K562 (cell line): ENCODE results near the gene VDR. TPM values are rescaled to one million over a fixed set of nuclear protein-coding genes. Genes with fewer than 3 reads are reported as not detected.

ENCODE experiments used
- ATAC-seq: fragments of 200-7000 bp; cut with Tn5 transposase; 3 replicates; pipeline ENCODE4 v1.9.1; 2020; ENCODE audit warnings: moderate library complexity
- BruUV-seq: library from RNA; stranded (reverse); fragments of 400-500 nt; replicated peaks from 2 replicates; lab custom pipeline; 2021; lab: Mats Ljungman, UMichigan
- CTCF ChIA-PET: fragments of 300-600 bp; formaldehyde crosslinking; extraction: SDS; loops from one replicate; lab custom pipeline; 2021; ENCODE audit warnings: low intra/inter-chr PET ratio; lab: Yijun Ruan, JAX
- POLR2A ChIA-PET: fragments of 300-600, 350-650 bp; sonication (Branson Sonifier 250); formaldehyde crosslinking; extraction: SDS; loops from one replicate; lab custom pipeline; 2021; ENCODE audit warnings: antibody characterized with exemption, inconsistent platforms; lab: Yijun Ruan, JAX
- DNase-seq, 4 experiments: peaks; one replicate each; pipeline versions ENCODE4 v3.0.0 to v3.0.0-alpha.2; 2011 to 2018; ENCODE audit warnings: low spot score in 3 of 4, mixed read lengths in 3 of 4; ENCODE audit errors: extremely low read depth in 1 of 4
- FAIRE-seq: peaks from 2 replicates; lab custom pipeline; 2011; peaks lifted over from hg19 to GRCh38; lab: Jason Lieb, UNC
- H2AFZ ChIP-seq: 2 replicates; pipeline ENCODE4 v1.6.0; 2011; ENCODE audit warnings: low read depth, low read length, control low read depth, inconsistent platforms
- H3K27ac ChIP-seq: fragments of 200-600 bp; 3 replicates; pipeline ENCODE4 v1.8.0; 2011; ENCODE audit warnings: low read depth, mild to moderate bottlenecking, control low read depth, inconsistent platforms, low read length, moderate library complexity, mixed read lengths; ENCODE audit errors: extremely low read depth
- H3K27me3 ChIP-seq, 2 experiments: fragments of 300-600 bp in 1 of 2; 2 replicates in 1 of 2; 3 replicates in 1 of 2; pipeline versions ENCODE4 v1.6.0 to v1.8.0; 2011; ENCODE audit warnings: inconsistent platforms in 2 of 2, low read length in 2 of 2, mild to moderate bottlenecking in 1 of 2, mixed read lengths in 1 of 2, moderate library complexity in 1 of 2; ENCODE audit not compliant: control insufficient read depth in 2 of 2, insufficient read depth in 2 of 2
- H3K36me3 ChIP-seq: fragments of 300-600 bp; 3 replicates; pipeline ENCODE4 v1.8.0; 2011; ENCODE audit warnings: mild to moderate bottlenecking, low read length, inconsistent platforms; ENCODE audit not compliant: control insufficient read depth, insufficient read depth
- H3K4me1 ChIP-seq, 2 experiments: fragments of 200-600 bp in 1 of 2; replicated peaks in 1 of 2; 2 replicates in 1 of 2; 3 replicates in 1 of 2; pipeline versions ENCODE4 v1.5.1 to v1.8.0; 2011; ENCODE audit warnings: inconsistent platforms in 2 of 2, low read length in 2 of 2, mild to moderate bottlenecking in 1 of 2, mixed read lengths in 1 of 2, moderate library complexity in 1 of 2; ENCODE audit not compliant: control insufficient read depth in 2 of 2, insufficient read depth in 2 of 2
- H3K4me2 ChIP-seq: 2 replicates; pipeline ENCODE4 v1.6.1; 2011; ENCODE audit warnings: low read length, control low read depth, inconsistent platforms, mixed read lengths; ENCODE audit not compliant: insufficient read depth
- H3K4me3 ChIP-seq: fragments of 200-600 bp; sonication (generic), shearing (Covaris generic); 2 replicates; pipeline ENCODE4 v1.5.1; 2016; ENCODE audit warnings: control low read depth, inconsistent platforms
- H3K79me2 ChIP-seq: fragments of 200-600 bp; 3 replicates; pipeline ENCODE4 v1.8.0; 2011; ENCODE audit warnings: low read length, inconsistent platforms; ENCODE audit not compliant: control insufficient read depth, insufficient read depth
- H3K9ac ChIP-seq, 2 experiments: 2 replicates each; pipeline versions ENCODE4 v1.6.0 to v1.6.1; 2011; ENCODE audit warnings: low read depth in 2 of 2, low read length in 2 of 2, control low read depth in 1 of 2, inconsistent platforms in 1 of 2, mild to moderate bottlenecking in 1 of 2, mixed read lengths in 1 of 2; ENCODE audit not compliant: insufficient read depth in 1 of 2
- H3K9me1 ChIP-seq: one replicate; pipeline ENCODE4 v1.6.0; 2011; ENCODE audit warnings: inconsistent platforms, mild to moderate bottlenecking, low read length, moderate library complexity; ENCODE audit not compliant: control insufficient read depth, insufficient read depth
- H3K9me3 ChIP-seq: replicated peaks from 2 replicates; pipeline ENCODE4 v1.5.1; 2011; ENCODE audit warnings: low read depth, low read length, inconsistent platforms; ENCODE audit not compliant: control insufficient read depth, insufficient read depth
- H4K20me1 ChIP-seq: replicated peaks from 2 replicates; pipeline ENCODE4 v1.6.1; 2011; ENCODE audit warnings: low read length, inconsistent platforms, mixed read lengths; ENCODE audit not compliant: control insufficient read depth, insufficient read depth
- CEBPB ChIP-seq: fragments of 450-650 bp; IDR thresholded peaks from 2 replicates; pipeline ENCODE4 v1.6.1; 2016; ENCODE audit warnings: missing genetic modification characterization, missing compliant biosample characterization
- PHB ChIP-seq: fragments of 250-450 bp; sonication (Bioruptor Pico); IDR thresholded peaks from 2 replicates; pipeline ENCODE4 v1.5.0; 2021
- PHF21A ChIP-seq: fragments of 450-650 bp; IDR thresholded peaks from 2 replicates; pipeline ENCODE4 v1.6.1; 2017; ENCODE audit warnings: low read depth, borderline replicate concordance
- TFAP4 ChIP-seq: sonication (generic); formaldehyde crosslinking; IDR thresholded peaks from 2 replicates; pipeline ENCODE4 v1.8.0; 2022; ENCODE audit warnings: missing genetic modification reagents, mild to moderate bottlenecking, moderate library complexity, borderline replicate concordance
- whole genome bisulfite sequencing: fragments of 100-300 bp; shearing (Covaris generic); methylation state at CpG from one replicate; pipeline ENCODE4 v1.1.6; 2016; ENCODE audit warnings: low coverage, mixed read lengths; ENCODE audit not compliant: insufficient coverage; ENCODE audit errors: missing lambda C conversion rate; 5-methylcytosine and 5-hydroxymethylcytosine counted together
- in situ Hi-C: fragments of 300-500 bp; cut with MboI; formaldehyde crosslinking; loops from 4 replicates; pipeline ENCODE4 v1.15.0; 2018; ENCODE audit warnings: inconsistent platforms, mixed read lengths
- intact Hi-C: fragments of 100-400 bp; cut with micrococcal nuclease; formaldehyde crosslinking; loops from 2 replicates; pipeline ENCODE4 v1.14.2; 2022
- polyA plus RNA-seq, 8 experiments: library from polyadenylated mRNA; depleted of rRNA in 4 of 8; stranded (reverse) in 5 of 8; unstranded in 3 of 8; fragments of >200 nt; fragmentation: Nextera tagmentation in 2 of 8; fragmentation: Illumina TruSeq in 1 of 8; extraction: Ambion mirVana in 2 of 8; extraction: Trizol in 1 of 8; gene quantifications; 2 replicates each; pipeline versions ENCODE4 v1.2.1 to v1.2.3, GENCODE V29; 2011 to 2014; ENCODE audit warnings: inconsistent platforms in 1 of 8, missing spikeins in 1 of 8
- total RNA-seq, 7 experiments: library from RNA; depleted of rRNA in 6 of 7; stranded (reverse); fragments of >200 nt in 6 of 7; fragmentation: Illumina TruSeq in 2 of 7; extraction: Trizol in 2 of 7; gene quantifications; 2 replicates each; pipeline versions ENCODE4 v1.2.1 to v1.2.3, GENCODE V29; 2011 to 2021; ENCODE audit warnings: low replicate concordance in 1 of 7

The VDR gene
- total and polyA plus RNA-seq, 9 of the 15 experiments (the other 6 are each of a cell fraction or from before 2014, with no cell fraction given) = 0.61 to 4.8 (median 2.0) TPM

GRCh38 chr12:47864646-47865235 is 40.1 kb downstream of the VDR start:
- Histone ChIP-seq H3K9me1 (no peaks in the 10 kb centered on the region), H3K27ac (no peak overlapping the region), H3K79me2 (no peaks in the 10 kb centered on the region), H3K9me3 (no peaks in the 10 kb centered on the region), H3K27me3 (no peaks in the 10 kb centered on the region), H3K4me3 (no peak overlapping the region), H3K9ac (0 out of 4 replicates have a peak overlapping the region, but pooled peaks of 1 of the 2 experiments have one; percentile 42), H4K20me1 (no peaks in the 10 kb centered on the region), H3K36me3 (no peaks in the 10 kb centered on the region), H3K4me1 (peaks cover 0 to 16% of the 10 kb centered on the region in 2 experiments; a peak in 3 of 5 replicates)
- in situ Hi-C loops (no loop called here), intact Hi-C loops (no loop called here)
- ATAC-seq (no peak), DNase-seq (no peak), FAIRE-seq (no peak)
- BruUV-seq = no TSS peak
- CTCF ChIA-PET = no interaction called here
- POLR2A ChIA-PET = interaction anchor here (1.2 kb wide), 1 partner anchor 9 kb away, joined by 3 read pairs; no protein-coding TSS in a partner anchor
- WGBS = 68% methylated on average over 13 of the region's 14 CpGs
- no peak for TF ChIP-seq TFAP4 (CRISPR knock-in tag)
- TF ChIP-seq, all 486 proteins: peak for 0
- H2AFZ ChIP-seq = no peak overlapping the region
- no peak overlapping the region for H3K4me2 ChIP-seq

GRCh38 chr12:47863985-47864384 is 40.8 kb downstream of the VDR start:
- BruUV-seq = no TSS peak
- Histone ChIP-seq H4K20me1 (no peaks in the 10 kb centered on the region), H3K4me3 (no peak overlapping the region), H3K9ac (no peak overlapping the region; a peak in 1 of 4 replicates), H3K4me2 (no peak overlapping the region), H3K79me2 (no peaks in the 10 kb centered on the region), H3K27me3 (peaks cover 0 to 4% of the 10 kb centered on the region in 2 experiments; a peak in 1 of 5 replicates), H3K27ac (no peak overlapping the region), H3K9me1 (no peaks in the 10 kb centered on the region), H3K4me1 (peaks cover 0 to 16% of the 10 kb centered on the region in 2 experiments; a peak in 3 of 5 replicates), H3K36me3 (no peaks in the 10 kb centered on the region), H2AFZ (no peak overlapping the region), H3K9me3 (no peaks in the 10 kb centered on the region)
- CTCF ChIA-PET = no interaction called here
- ATAC-seq = no peak
- no peak for DNase-seq
- no peak for FAIRE-seq
- POLR2A ChIA-PET = no interaction called here
- in situ Hi-C loops = no loop called here
- intact Hi-C loops = no loop called here
- 71% methylated on average over 6 of the region's 6 CpGs for WGBS
- no peak for TF ChIP-seq PHB
- no peak for TF ChIP-seq CEBPB (tag)
- TF ChIP-seq PHF21A = no peak
